Measurements from ENCODE around the gene RCBTB2.

- TF ChIP-seq, protein P1, sequence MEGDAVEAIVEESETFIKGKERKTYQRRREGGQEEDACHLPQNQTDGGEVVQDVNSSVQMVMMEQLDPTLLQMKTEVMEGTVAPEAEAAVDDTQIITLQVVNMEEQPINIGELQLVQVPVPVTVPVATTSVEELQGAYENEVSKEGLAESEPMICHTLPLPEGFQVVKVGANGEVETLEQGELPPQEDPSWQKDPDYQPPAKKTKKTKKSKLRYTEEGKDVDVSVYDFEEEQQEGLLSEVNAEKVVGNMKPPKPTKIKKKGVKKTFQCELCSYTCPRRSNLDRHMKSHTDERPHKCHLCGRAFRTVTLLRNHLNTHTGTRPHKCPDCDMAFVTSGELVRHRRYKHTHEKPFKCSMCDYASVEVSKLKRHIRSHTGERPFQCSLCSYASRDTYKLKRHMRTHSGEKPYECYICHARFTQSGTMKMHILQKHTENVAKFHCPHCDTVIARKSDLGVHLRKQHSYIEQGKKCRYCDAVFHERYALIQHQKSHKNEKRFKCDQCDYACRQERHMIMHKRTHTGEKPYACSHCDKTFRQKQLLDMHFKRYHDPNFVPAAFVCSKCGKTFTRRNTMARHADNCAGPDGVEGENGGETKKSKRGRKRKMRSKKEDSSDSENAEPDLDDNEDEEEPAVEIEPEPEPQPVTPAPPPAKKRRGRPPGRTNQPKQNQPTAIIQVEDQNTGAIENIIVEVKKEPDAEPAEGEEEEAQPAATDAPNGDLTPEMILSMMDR (IDR thresholded peaks at IDR 0.05 in 8 of 11, conservative IDR thresholded peaks at IDR 0.05 in 3 of 11) = no peak
- no peak for TF ChIP-seq POLR2AphosphoS5 (IDR thresholded peaks at IDR 0.05)
Observed at GRCh38 chr13:48580896-48581295, 48.0 kb upstream of the RCBTB2 start.

All from spleen (tissue), 7 donors.